ENCODE results near the gene REX1BD. TPM values are rescaled to one million over a fixed set of nuclear protein-coding genes. Genes with fewer than 3 reads are reported as not detected.

The REX1BD gene
- polyA plus RNA-seq, 1 experiment: 17.6 TPM

DNA sequence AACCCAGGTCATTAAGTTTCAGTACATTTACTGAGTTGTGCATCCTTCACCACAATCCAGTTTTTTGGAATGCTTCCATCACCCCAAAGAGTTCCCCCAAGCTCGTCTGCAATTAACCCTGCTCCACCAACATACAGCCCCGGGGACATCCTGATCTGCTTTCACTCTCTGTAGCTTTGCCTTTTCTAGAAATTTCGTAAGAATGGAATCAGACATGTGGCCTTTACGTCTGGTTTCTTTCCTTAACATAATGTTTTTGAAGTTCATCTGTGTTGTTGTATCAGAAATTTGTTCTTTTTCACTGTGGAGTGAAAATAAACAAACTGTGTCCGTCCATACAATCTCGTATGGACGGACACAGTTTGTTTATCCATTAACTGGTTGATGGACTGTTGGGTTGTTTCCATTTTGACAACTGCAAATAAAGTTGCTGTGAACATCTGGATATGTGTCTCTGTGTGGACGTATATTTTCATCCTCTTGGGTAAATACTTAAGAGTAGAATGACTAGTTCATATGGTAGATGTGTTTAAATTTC is 51.2 kb downstream of the REX1BD start:
- CTCF ChIA-PET: interaction anchor here (1.1 to 1.9 kb wide), 3 partner anchors 47 to 227 kb away, joined by 3 to 5 read pairs (median 3); no protein-coding TSS in a partner anchor
- DNase-seq (ENCODE audit: low read depth, low spot score): no peak
- POLR2A ChIA-PET: interaction anchor here (0.6 to 1.0 kb wide), 3 partner anchors 11 to 585 kb away, joined by 3 read pairs; no protein-coding TSS in a partner anchor
- no peaks in the 10 kb centered on the region for H3K27me3 ChIP-seq (ENCODE audit: control insufficient read depth, insufficient read depth, low read length)
- H3K27ac ChIP-seq (ENCODE audit: low read depth, low read length): no peak overlapping the region
- peaks cover 7% of the 10 kb centered on the region for H3K9me3 ChIP-seq (ENCODE audit: control insufficient read depth, insufficient read depth, low read length)
- no peak overlapping the region for H3K4me3 ChIP-seq (ENCODE audit: low read depth, low read length)
- TF ChIP-seq, protein P1, sequence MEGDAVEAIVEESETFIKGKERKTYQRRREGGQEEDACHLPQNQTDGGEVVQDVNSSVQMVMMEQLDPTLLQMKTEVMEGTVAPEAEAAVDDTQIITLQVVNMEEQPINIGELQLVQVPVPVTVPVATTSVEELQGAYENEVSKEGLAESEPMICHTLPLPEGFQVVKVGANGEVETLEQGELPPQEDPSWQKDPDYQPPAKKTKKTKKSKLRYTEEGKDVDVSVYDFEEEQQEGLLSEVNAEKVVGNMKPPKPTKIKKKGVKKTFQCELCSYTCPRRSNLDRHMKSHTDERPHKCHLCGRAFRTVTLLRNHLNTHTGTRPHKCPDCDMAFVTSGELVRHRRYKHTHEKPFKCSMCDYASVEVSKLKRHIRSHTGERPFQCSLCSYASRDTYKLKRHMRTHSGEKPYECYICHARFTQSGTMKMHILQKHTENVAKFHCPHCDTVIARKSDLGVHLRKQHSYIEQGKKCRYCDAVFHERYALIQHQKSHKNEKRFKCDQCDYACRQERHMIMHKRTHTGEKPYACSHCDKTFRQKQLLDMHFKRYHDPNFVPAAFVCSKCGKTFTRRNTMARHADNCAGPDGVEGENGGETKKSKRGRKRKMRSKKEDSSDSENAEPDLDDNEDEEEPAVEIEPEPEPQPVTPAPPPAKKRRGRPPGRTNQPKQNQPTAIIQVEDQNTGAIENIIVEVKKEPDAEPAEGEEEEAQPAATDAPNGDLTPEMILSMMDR (IDR thresholded peaks at IDR 0.05; ENCODE audit: low read depth, low read length): no peak

Small RNA genes within 50 kb of the gene (small RNA-seq; reads per million reads assigned to genes)
- gene RN7SL155P (ENCODE audit: insufficient read length, low read depth): not detected

Other genes with a start within 250 kb of the REX1BD start
- gene PGPEP1, start 248.2 kb upstream of the REX1BD start, polyA plus RNA-seq (2011; rRNA removed): 22.0 and 29.1 TPM in 2 replicates
- gene GDF15, start 202.6 kb upstream of the REX1BD start, polyA plus RNA-seq (2011; rRNA removed): 25.0 and 35.9 TPM in 2 replicates
- 0.12 and 0.32 TPM in 2 replicates for gene LRRC25, start 191.2 kb upstream of the REX1BD start, polyA plus RNA-seq (2011; rRNA removed)
- 9.4 and 12.6 TPM in 2 replicates for gene SSBP4, start 169.4 kb upstream of the REX1BD start, polyA plus RNA-seq (2011; rRNA removed)
- 13.3 and 19.2 TPM in 2 replicates for gene ISYNA1, start 150.7 kb upstream of the REX1BD start, polyA plus RNA-seq (2011; rRNA removed)
- gene ELL, start 66.7 kb upstream of the REX1BD start, polyA plus RNA-seq (2011; rRNA removed): 2.7 and 4.1 TPM in 2 replicates
- 123 and 192 TPM in 2 replicates for gene FKBP8, start 45.2 kb upstream of the REX1BD start, polyA plus RNA-seq (2011; rRNA removed)
- gene KXD1, start 30.9 kb upstream of the REX1BD start, polyA plus RNA-seq (2011; rRNA removed): 77.3 and 104 TPM in 2 replicates
- 1,723 and 2,315 TPM in 2 replicates for gene UBA52, start 16.9 kb upstream of the REX1BD start, polyA plus RNA-seq (2011; rRNA removed)
- gene CRLF1, start 18.0 kb downstream of the REX1BD start, polyA plus RNA-seq (2011; rRNA removed): 2.6 and 2.9 TPM in 2 replicates
- 0.81 and 1.3 TPM in 2 replicates for gene TMEM59L, start 24.1 kb downstream of the REX1BD start, polyA plus RNA-seq (2011; rRNA removed)
- 1.2 and 3.8 TPM in 2 replicates for gene KLHL26, start 48.2 kb downstream of the REX1BD start, polyA plus RNA-seq (2011; rRNA removed)
- 1.0 and 1.4 TPM in 2 replicates for gene CRTC1, start 94.9 kb downstream of the REX1BD start, polyA plus RNA-seq (2011; rRNA removed)
- 0.09 TPM in 2 replicates for gene COMP, start 202.5 kb downstream of the REX1BD start, polyA plus RNA-seq (2011; rRNA removed)
- gene UPF1, start 243.2 kb downstream of the REX1BD start, polyA plus RNA-seq (2011; rRNA removed): 28.2 and 33.2 TPM in 2 replicates

Data from AG04450 (cell line).